NCI-H446 treated with DMSO at 0.1 percent for 48 hours (cell line): Measurements from ENCODE around the gene ZNF148.
"Not testable (repeated sequence)": the region's sequence is repeated elsewhere in the genome, so short reads cannot be mapped to it uniquely, and the experiment has no call there.

Experiments
- DNase-seq: peaks from one replicate; lab custom pipeline; 2025; lab: John Stamatoyannopoulos, UW

The ZNF148 gene

GRCh38 chr3:125374996-125375941, at the start of gene ZNF148:
Gene ZNF148, minus strand, starts transcription at chr3:125375325. Its CDS starts 61,685 bp downstream, at chr3:125313640.
- peak; percentile 71 for DNase-seq

- DNase-seq = no peak
Observed at GRCh38 chr3:125418306-125418705, 43.2 kb upstream of the ZNF148 start.

- no peak for DNase-seq
Observed at GRCh38 chr3:125416235-125416634, 41.1 kb upstream of the ZNF148 start.

- DNase-seq = no peak
Observed at GRCh38 chr3:125414669-125415068, 39.5 kb upstream of the ZNF148 start.

GRCh38 chr3:125410922-125411321, 35.8 kb upstream of the ZNF148 start:
- no peak for DNase-seq

GRCh38 chr3:125406070-125406469, 30.9 kb upstream of the ZNF148 start:
- no peak for DNase-seq

- DNase-seq = not testable (repeated sequence)
Observed at GRCh38 chr3:125405515-125405914, 30.4 kb upstream of the ZNF148 start.

GRCh38 chr3:125403789-125404188, 28.7 kb upstream of the ZNF148 start:
- DNase-seq = no peak

- no peak for DNase-seq
Observed at GRCh38 chr3:125402639-125403038, 27.5 kb upstream of the ZNF148 start.

- no peak for DNase-seq
Observed at GRCh38 chr3:125401402-125401801, 26.3 kb upstream of the ZNF148 start.

- no peak for DNase-seq
Observed at GRCh38 chr3:125398952-125399351, 23.8 kb upstream of the ZNF148 start.

- no peak for DNase-seq
Observed at GRCh38 chr3:125395091-125395490, 20.0 kb upstream of the ZNF148 start.

- DNase-seq = no peak
Observed at GRCh38 chr3:125394406-125394805, 19.3 kb upstream of the ZNF148 start.

GRCh38 chr3:125389282-125389681, 14.2 kb upstream of the ZNF148 start:
- DNase-seq = no peak

GRCh38 chr3:125388369-125388768, 13.2 kb upstream of the ZNF148 start:
- DNase-seq = not testable (repeated sequence)

GRCh38 chr3:125386811-125387210, 11.7 kb upstream of the ZNF148 start:
- no peak for DNase-seq

GRCh38 chr3:125383744-125384143, 8.6 kb upstream of the ZNF148 start:
- DNase-seq = no peak

GRCh38 chr3:125382298-125382697, 7.2 kb upstream of the ZNF148 start:
- no peak for DNase-seq

GRCh38 chr3:125381743-125382142, 6.6 kb upstream of the ZNF148 start:
- no peak for DNase-seq

- no peak for DNase-seq
Observed at GRCh38 chr3:125381314-125381713, 6.2 kb upstream of the ZNF148 start.

- DNase-seq = no peak
Observed at GRCh38 chr3:125379483-125379882, 4.4 kb upstream of the ZNF148 start.

- DNase-seq = no peak
Observed at GRCh38 chr3:125378762-125379161, 3.6 kb upstream of the ZNF148 start.

GRCh38 chr3:125375950-125376679, 990 bp upstream of the ZNF148 start:
- peak; percentile 21 for DNase-seq
